ENCODE measurements around the gene TP53BP2.

DNA sequence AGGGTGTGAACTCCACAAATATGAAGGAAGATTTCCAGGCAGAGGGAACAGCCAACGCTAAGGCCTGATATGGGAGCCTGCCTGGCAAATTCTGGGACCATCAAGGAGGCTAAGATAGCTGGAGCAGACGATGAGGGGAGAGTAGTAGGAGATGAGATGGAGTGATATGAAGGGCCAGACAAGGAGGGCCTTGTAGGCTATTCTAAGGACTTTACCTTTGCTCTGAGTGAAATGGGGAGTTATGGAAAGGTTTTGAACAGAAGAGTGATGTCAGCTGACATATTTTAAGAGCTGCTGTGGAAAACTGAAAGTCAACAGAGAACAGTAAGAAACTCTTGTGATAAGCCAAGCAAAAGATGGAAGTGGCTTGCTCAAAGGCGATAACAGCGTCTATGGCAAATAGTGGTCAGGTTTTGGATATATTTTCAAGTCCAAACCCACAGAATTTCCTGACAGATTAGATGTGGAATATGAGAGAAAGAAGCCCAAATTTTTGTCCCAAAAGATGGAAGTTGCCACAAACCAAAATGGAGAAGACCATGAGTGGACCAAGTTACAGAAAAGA lies 2.1 kb upstream of the TP53BP2 start:
- TF ChIP-seq, protein P1, sequence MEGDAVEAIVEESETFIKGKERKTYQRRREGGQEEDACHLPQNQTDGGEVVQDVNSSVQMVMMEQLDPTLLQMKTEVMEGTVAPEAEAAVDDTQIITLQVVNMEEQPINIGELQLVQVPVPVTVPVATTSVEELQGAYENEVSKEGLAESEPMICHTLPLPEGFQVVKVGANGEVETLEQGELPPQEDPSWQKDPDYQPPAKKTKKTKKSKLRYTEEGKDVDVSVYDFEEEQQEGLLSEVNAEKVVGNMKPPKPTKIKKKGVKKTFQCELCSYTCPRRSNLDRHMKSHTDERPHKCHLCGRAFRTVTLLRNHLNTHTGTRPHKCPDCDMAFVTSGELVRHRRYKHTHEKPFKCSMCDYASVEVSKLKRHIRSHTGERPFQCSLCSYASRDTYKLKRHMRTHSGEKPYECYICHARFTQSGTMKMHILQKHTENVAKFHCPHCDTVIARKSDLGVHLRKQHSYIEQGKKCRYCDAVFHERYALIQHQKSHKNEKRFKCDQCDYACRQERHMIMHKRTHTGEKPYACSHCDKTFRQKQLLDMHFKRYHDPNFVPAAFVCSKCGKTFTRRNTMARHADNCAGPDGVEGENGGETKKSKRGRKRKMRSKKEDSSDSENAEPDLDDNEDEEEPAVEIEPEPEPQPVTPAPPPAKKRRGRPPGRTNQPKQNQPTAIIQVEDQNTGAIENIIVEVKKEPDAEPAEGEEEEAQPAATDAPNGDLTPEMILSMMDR (IDR thresholded peaks at IDR 0.05) = no peak
- TF ChIP-seq EP300 (IDR thresholded peaks at IDR 0.05) = no peak
- no peak for TF ChIP-seq POLR2A (IDR thresholded peaks at IDR 0.05)
